Naive thymus-derived CD8-positive, alpha-beta T cell (primary cell): ENCODE data around the gene GPR146. TPM values are rescaled to one million over a fixed set of nuclear protein-coding genes. Genes with fewer than 3 reads are reported as not detected.
"Not testable (repeated sequence)": the region's sequence is repeated elsewhere in the genome, so short reads cannot be mapped to it uniquely, and the experiment has no call there.

Source experiments
- ATAC-seq, 2 donors: fragments of 150-1000 bp; cut with Tn5 transposase in 1 of 2; sonication (Bioruptor Pico), chemical (Tn5 transposase) in 1 of 2; 1 replicate in 1 of 2; 2 replicates in 1 of 2; pipeline ENCODE4 v1.10.0; 2021; ENCODE audit warnings: mild to moderate bottlenecking in 2 of 2, moderate library complexity in 2 of 2
- POLR2A ChIA-PET: fragments of 350-600 bp; sonication (Branson Sonifier 250); formaldehyde crosslinking; loops from one replicate; lab custom pipeline; 2021; ENCODE audit warnings: antibody characterized with exemption; lab: Charles Lee
- DNase-seq, 10 donors: peaks; one replicate each; pipeline versions ENCODE4 v3.0.0 to v3.0.0-alpha.2; 2020 to 2022
- H3K27ac Mint-ChIP-seq, 10 donors: one replicate each; pipeline ENCODE4 v1.8.0; 2020 to 2022; ENCODE audit warnings: mild to moderate bottlenecking in 10 of 10, mixed read lengths in 10 of 10, moderate library complexity in 4 of 10, inconsistent platforms in 1 of 10
- H3K27me3 Mint-ChIP-seq, 5 donors: one replicate each; pipeline ENCODE4 v1.8.0; 2021 to 2022; ENCODE audit warnings: mixed read lengths in 5 of 5
- H3K36me3 Mint-ChIP-seq, 3 donors: one replicate each; pipeline ENCODE4 v1.8.0; 2020 to 2022; ENCODE audit warnings: mixed read lengths in 3 of 3, mild to moderate bottlenecking in 2 of 3, inconsistent platforms in 1 of 3
- H3K4me1 Mint-ChIP-seq, 4 donors: one replicate each; pipeline ENCODE4 v1.8.0; 2021 to 2022; ENCODE audit warnings: mixed read lengths in 4 of 4
- H3K4me3 Mint-ChIP-seq, 10 donors: one replicate each; pipeline ENCODE4 v1.8.0; 2020 to 2022; ENCODE audit warnings: mild to moderate bottlenecking in 10 of 10, mixed read lengths in 10 of 10, moderate library complexity in 6 of 10, inconsistent platforms in 1 of 10
- H3K9me3 Mint-ChIP-seq, 9 donors: one replicate each; pipeline ENCODE4 v1.8.0; 2020 to 2022; ENCODE audit warnings: mixed read lengths in 9 of 9, mild to moderate bottlenecking in 3 of 9, inconsistent platforms in 1 of 9, moderate library complexity in 1 of 9
- polyA plus RNA-seq, 3 donors: library from polyadenylated mRNA; unstranded; fragments of 300-500 nt; fragmentation: Illumina TruSeq; gene quantifications; one replicate each; pipeline ENCODE4 v1.2.3, GENCODE V29; 2021
- total RNA-seq, 8 experiments: library from RNA in 2 of 8; stranded (reverse) in 2 of 8; gene quantifications; one replicate each; pipeline ENCODE4 v1.2.3 and lab custom pipeline; 2021 to 2026

GPR146 gene
- total and polyA plus RNA-seq, 5 experiments from 2014 or later, result 1.4 to 9.5 (median 3.8) TPM

GRCh38 chr7:1065585-1066241 is 21.4 kb downstream of the GPR146 start:
- peak overlapping the region in 1 of 10 donors; percentile 15 for H3K27ac Mint-ChIP-seq
- peaks cover 0 to 19% (median 0%) of the 10 kb centered on the region in 5 donors for H3K27me3 Mint-ChIP-seq
- peaks cover 0 to 2% (median 0%) of the 10 kb centered on the region in 9 donors for H3K9me3 Mint-ChIP-seq

GRCh38 chr7:1066242-1066588 is 21.9 kb downstream of the GPR146 start:
- H3K4me1 Mint-ChIP-seq, result peaks cover 5 to 21% (median 14%) of the 10 kb centered on the region in 4 donors
- no peak for ATAC-seq
- POLR2A ChIA-PET, result interaction anchor here (0.9 to 2.7 kb wide), 10 partner anchors 9 to 104 kb away, joined by 3 to 36 read pairs (median 4); partner anchors contain the start of gene COX19

More at GRCh38 chr7:1065585-1066241, 21.4 kb downstream of the GPR146 start:
- DNase-seq (peak; percentile 65 to 90 (median 80)), ATAC-seq (peak; percentile 97 to 98)
- Mint-ChIP-seq H3K36me3 (peaks cover 0 to 6% (median 2%) of the 10 kb centered on the region in 3 donors), H3K4me3 (peak overlapping the region; percentile 53 to 81 (median 69)), H3K4me1 (peaks cover 5 to 21% (median 16%) of the 10 kb centered on the region in 4 donors)
- POLR2A ChIA-PET, result interaction anchor here (0.9 to 2.7 kb wide), 10 partner anchors 8 to 104 kb away, joined by 3 to 36 read pairs (median 4); partner anchors contain the start of gene COX19

GRCh38 chr7:1068013-1068412 is 23.7 kb downstream of the GPR146 start:
- POLR2A ChIA-PET, result interaction anchor here (1.1 kb wide), 1 partner anchor 70 kb away, joined by 3 read pairs; a partner anchor contains a TSS
- H3K4me1 Mint-ChIP-seq, result peaks cover 1 to 10% (median 8%) of the 10 kb centered on the region in 4 donors
- ATAC-seq, result no peak

More at GRCh38 chr7:1066242-1066588, 21.9 kb downstream of the GPR146 start:
- Mint-ChIP-seq H3K36me3 (peaks cover 0 to 6% (median 2%) of the 10 kb centered on the region in 3 donors), H3K9me3 (peaks cover 0 to 2% (median 0%) of the 10 kb centered on the region in 9 donors), H3K4me3 (no peak overlapping the region), H3K27me3 (peaks cover 0 to 19% (median 0%) of the 10 kb centered on the region in 5 donors), H3K27ac (no peak overlapping the region)
- no peak for DNase-seq

GRCh38 chr7:1068619-1069018 is 24.3 kb downstream of the GPR146 start:
- Mint-ChIP-seq H3K4me3 (no peak overlapping the region), H3K9me3 (no peaks in the 10 kb centered on the region), H3K27ac (no peak overlapping the region), H3K36me3 (peaks cover 0 to 3% (median 0%) of the 10 kb centered on the region in 3 donors), H3K4me1 (peaks cover 1 to 13% (median 9%) of the 10 kb centered on the region in 4 donors), H3K27me3 (peaks cover 0 to 5% (median 0%) of the 10 kb centered on the region in 5 donors)
- DNase-seq (no peak), ATAC-seq (no peak)
- POLR2A ChIA-PET, result interaction anchor here (1.1 kb wide), 1 partner anchor 69 kb away, joined by 3 read pairs; a partner anchor contains a TSS

More at GRCh38 chr7:1068013-1068412, 23.7 kb downstream of the GPR146 start:
- Mint-ChIP-seq H3K4me3 (no peak overlapping the region), H3K9me3 (no peaks in the 10 kb centered on the region), H3K27me3 (peaks cover 0 to 11% (median 0%) of the 10 kb centered on the region in 5 donors), H3K27ac (no peak overlapping the region), H3K36me3 (peaks cover 0 to 3% (median 2%) of the 10 kb centered on the region in 3 donors)
- DNase-seq, result no peak

- POLR2A ChIA-PET, result no interaction called here
- H3K4me1 Mint-ChIP-seq, result peaks cover 3 to 7% (median 4%) of the 10 kb centered on the region in 4 donors
- H3K27me3 Mint-ChIP-seq, result no peaks in the 10 kb centered on the region
- H3K4me3 Mint-ChIP-seq, result no peak overlapping the region
- no peak for DNase-seq
- no peaks in the 10 kb centered on the region for H3K36me3 Mint-ChIP-seq
- peak overlapping the region in 2 of 10 donors; percentile 17 to 56 for H3K27ac Mint-ChIP-seq
- ATAC-seq, result no peak
- H3K9me3 Mint-ChIP-seq, result no peaks in the 10 kb centered on the region
Measured at GRCh38 chr7:1070544-1071011, 26.2 kb downstream of the GPR146 start.

- no peaks in the 10 kb centered on the region for H3K9me3 Mint-ChIP-seq
- DNase-seq, result no peak
- no peaks in the 10 kb centered on the region for H3K27me3 Mint-ChIP-seq
- POLR2A ChIA-PET, result no interaction called here
- H3K27ac Mint-ChIP-seq, result no peak overlapping the region
- no peak overlapping the region for H3K4me3 Mint-ChIP-seq
- no peaks in the 10 kb centered on the region for H3K36me3 Mint-ChIP-seq
- ATAC-seq, result no peak
- peaks cover 0 to 4% (median 2%) of the 10 kb centered on the region in 4 donors for H3K4me1 Mint-ChIP-seq
Measured at GRCh38 chr7:1071731-1072254, 27.4 kb downstream of the GPR146 start.

- Mint-ChIP-seq H3K27ac (peak overlapping the region in 1 of 10 donors; percentile 83), H3K9me3 (no peaks in the 10 kb centered on the region)
- ATAC-seq, result no peak
Measured at GRCh38 chr7:1073142-1073977, 29.0 kb downstream of the GPR146 start.

GRCh38 chr7:1074018-1074417 is 29.7 kb downstream of the GPR146 start:
- POLR2A ChIA-PET, result interaction anchor here (1.6 kb wide), 1 partner anchor 13 kb away, joined by 4 read pairs; no protein-coding TSS in a partner anchor
- H3K36me3 Mint-ChIP-seq, H3K4me3 Mint-ChIP-seq, H3K4me1 Mint-ChIP-seq, DNase-seq, H3K27me3 Mint-ChIP-seq, H3K9me3 Mint-ChIP-seq, ATAC-seq, H3K27ac Mint-ChIP-seq: not testable (repeated sequence)

More at GRCh38 chr7:1073142-1073977, 29.0 kb downstream of the GPR146 start:
- POLR2A ChIA-PET, result interaction anchor here (1.6 kb wide), 1 partner anchor 13 kb away, joined by 4 read pairs; no protein-coding TSS in a partner anchor
- H3K4me1 Mint-ChIP-seq, result peaks cover 0 to 4% (median 2%) of the 10 kb centered on the region in 4 donors
- no peak for DNase-seq
- no peaks in the 10 kb centered on the region for H3K36me3 Mint-ChIP-seq
- H3K27me3 Mint-ChIP-seq, result no peaks in the 10 kb centered on the region
- H3K4me3 Mint-ChIP-seq, result no peak overlapping the region

- no peak overlapping the region for H3K27ac Mint-ChIP-seq
- POLR2A ChIA-PET, result no interaction called here
Measured at GRCh38 chr7:1074593-1075431, 30.5 kb downstream of the GPR146 start.

GRCh38 chr7:1076184-1077072 is 32.1 kb downstream of the GPR146 start:
- peaks cover 0 to 4% (median 2%) of the 10 kb centered on the region in 4 donors for H3K4me1 Mint-ChIP-seq
- no peak overlapping the region for H3K27ac Mint-ChIP-seq
- DNase-seq (no peak), ATAC-seq (no peak)
- POLR2A ChIA-PET, result no interaction called here
- H3K9me3 Mint-ChIP-seq, result no peaks in the 10 kb centered on the region
- H3K4me3 Mint-ChIP-seq, result no peak overlapping the region
- no peaks in the 10 kb centered on the region for H3K27me3 Mint-ChIP-seq
- H3K36me3 Mint-ChIP-seq, result no peaks in the 10 kb centered on the region

More at GRCh38 chr7:1074593-1075431, 30.5 kb downstream of the GPR146 start:
- Mint-ChIP-seq H3K36me3 (no peaks in the 10 kb centered on the region), H3K9me3 (no peaks in the 10 kb centered on the region), H3K27me3 (no peaks in the 10 kb centered on the region), H3K4me3 (no peak overlapping the region), H3K4me1 (peaks cover 0 to 4% (median 2%) of the 10 kb centered on the region in 4 donors)
- ATAC-seq (no peak), DNase-seq (no peak)

GRCh38 chr7:1078519-1078918 is 34.2 kb downstream of the GPR146 start:
- Mint-ChIP-seq H3K4me1 (peaks cover 0 to 2% (median under 1%) of the 10 kb centered on the region in 4 donors), H3K9me3 (no peaks in the 10 kb centered on the region), H3K36me3 (peaks cover 0 to 2% (median 0%) of the 10 kb centered on the region in 3 donors), H3K27ac (no peak overlapping the region), H3K27me3 (no peaks in the 10 kb centered on the region), H3K4me3 (no peak overlapping the region)
- POLR2A ChIA-PET, result no interaction called here
- ATAC-seq (no peak), DNase-seq (no peak)
